PC-3 (cell line): ENCODE results near the gene CDC45. TPM values are rescaled to one million over a fixed set of nuclear protein-coding genes. Genes with fewer than 3 reads are reported as not detected.

ENCODE experiments used
- ATAC-seq: fragments of 200-7000 bp; cut with Tn5 transposase; 2 replicates; pipeline ENCODE4 v1.9.1; 2020; ENCODE audit warnings: mild to moderate bottlenecking, moderate library complexity
- BruUV-seq: library from RNA; stranded (reverse); fragments of 400-500 nt; replicated peaks from 2 replicates; lab custom pipeline; 2021; lab: Mats Ljungman, UMichigan
- CTCF ChIA-PET: fragments of 300-600 bp; sonication (Branson Sonifier 250); formaldehyde crosslinking; loops from one replicate; lab custom pipeline; 2022; ENCODE audit warnings: antibody characterized with exemption; lab: Charles Lee
- POLR2A ChIA-PET: fragments of 300-600 bp; sonication (Branson Sonifier 250); formaldehyde crosslinking; loops from one replicate; lab custom pipeline; 2022; ENCODE audit warnings: antibody characterized with exemption; ENCODE audit not compliant: unreplicated experiment; lab: Charles Lee
- DNase-seq: peaks from one replicate; pipeline ENCODE4 v3.0.0-alpha.2; 2015
- H2AFZ ChIP-seq: fragments of 300-600 bp; sonication (generic); 2 replicates; pipeline ENCODE4 v1.6.0; 2016; ENCODE audit warnings: antibody characterized with exemption, low read length
- H3F3A ChIP-seq: fragments of 300-600 bp; sonication (generic); one replicate; pipeline ENCODE4 v1.6.0; 2017; ENCODE audit warnings: antibody characterized with exemption, low read length, control low read depth, mild to moderate bottlenecking; ENCODE audit not compliant: unreplicated experiment
- H3K27ac ChIP-seq: fragments of 300-600 bp; sonication (generic); 2 replicates; pipeline ENCODE4 v1.5.1; 2016; ENCODE audit warnings: mild to moderate bottlenecking, low read length
- H3K27me3 ChIP-seq: fragments of 300-600 bp; sonication (generic); 2 replicates; pipeline ENCODE4 v1.6.1; 2016; ENCODE audit warnings: low read length, mixed read lengths
- H3K36me3 ChIP-seq: fragments of 300-600 bp; sonication (generic); 2 replicates; pipeline ENCODE4 v1.6.1; 2016; ENCODE audit warnings: low read depth, mixed run types, low read length, mixed read lengths
- H3K4me1 ChIP-seq: fragments of 300-600 bp; sonication (generic); 2 replicates; pipeline ENCODE4 v1.5.1; 2016; ENCODE audit warnings: low read length; ENCODE audit not compliant: insufficient read depth
- H3K4me2 ChIP-seq: fragments of 300-600 bp; sonication (generic); 2 replicates; pipeline ENCODE4 v1.6.0; 2016; ENCODE audit warnings: low read length
- H3K4me3 ChIP-seq: fragments of 300-600 bp; sonication (generic); 2 replicates; pipeline ENCODE4 v1.5.1; 2016; ENCODE audit warnings: mild to moderate bottlenecking, low read length, mixed read lengths
- H3K79me2 ChIP-seq: fragments of 300-600 bp; sonication (generic); 2 replicates; pipeline ENCODE4 v1.6.1; 2017; ENCODE audit warnings: low read length, mixed read lengths
- H3K9ac ChIP-seq: fragments of 300-600 bp; sonication (generic); 2 replicates; pipeline ENCODE4 v1.6.0; 2016; ENCODE audit warnings: mild to moderate bottlenecking, low read length
- H3K9me2 ChIP-seq: fragments of 300-600 bp; sonication (generic); replicated peaks from 2 replicates; pipeline ENCODE4 v1.6.1; 2016; ENCODE audit warnings: mixed run types, low read length, mixed read lengths
- H3K9me3 ChIP-seq: fragments of 300-600 bp; sonication (generic); 2 replicates; pipeline ENCODE4 v1.6.1; 2016; ENCODE audit warnings: low read length, mixed read lengths
- H4K20me1 ChIP-seq: fragments of 300-600 bp; sonication (generic); 2 replicates; pipeline ENCODE4 v1.6.1; 2016; ENCODE audit warnings: low read length, mixed read lengths
- CTCF ChIP-seq: fragments of 300-600 bp; sonication (generic); conservative IDR thresholded peaks from 2 replicates; pipeline ENCODE4 v1.5.1; 2017; ENCODE audit warnings: antibody characterized with exemption, low read depth, mild to moderate bottlenecking, low read length
- EZH2 ChIP-seq: fragments of 300-600 bp; sonication (generic); IDR thresholded peaks from one replicate; pipeline ENCODE4 v1.6.1; 2017; ENCODE audit warnings: antibody characterized with exemption, mild to moderate bottlenecking, low read length; ENCODE audit not compliant: unreplicated experiment
- EZH2phosphoT487 ChIP-seq: fragments of 300-600 bp; sonication (generic); IDR thresholded peaks from 2 replicates; pipeline ENCODE4 v1.6.1; 2018; ENCODE audit warnings: mild to moderate bottlenecking, antibody characterized with exemption, low read length, borderline replicate concordance
- intact Hi-C: fragments of 100-400 bp; cut with micrococcal nuclease; formaldehyde crosslinking; loops from 2 replicates; pipeline ENCODE4 v1.9.0; 2023
- total RNA-seq: library from RNA; depleted of rRNA; stranded (reverse); fragments of >200 nt; gene quantifications from 2 replicates; pipeline ENCODE4 v1.2.3, GENCODE V29; 2014

Gene CDC45
- total RNA-seq, 1 experiment from 2014 or later: 70.9 TPM

GRCh38 chr22:19497245-19497644 lies 17.5 kb downstream of the CDC45 start:
- POLR2A ChIA-PET: interaction anchor here (0.6 to 0.8 kb wide), 2 partner anchors 110 to 191 kb away, joined by 4 to 6 read pairs; no protein-coding TSS in a partner anchor
- DNase-seq (peak; percentile 78), ATAC-seq (peak; percentile 92)
- H3K79me2 ChIP-seq: no peaks in the 10 kb centered on the region
- CTCF ChIA-PET: interaction anchor here (0.6 to 0.7 kb wide), 3 partner anchors 15 to 133 kb away, joined by 3 to 9 read pairs (median 5); no protein-coding TSS in a partner anchor
- no peak overlapping the region for H3K4me3 ChIP-seq
- H3K27ac ChIP-seq: peak overlapping the region; percentile 55
- no peaks in the 10 kb centered on the region for H3F3A ChIP-seq
- H3K36me3 ChIP-seq: peaks cover 15% of the 10 kb centered on the region; the same call in 1 of the 2 replicates
- intact Hi-C loops: loop anchor here (2.0 to 10.0 kb wide), 2 partner anchors 74 to 218 kb away; partner anchors contain the start of gene SEPTIN5
- H3K9ac ChIP-seq: peak overlapping the region; percentile 33; the same call in 1 of the 2 replicates
- H3K9me3 ChIP-seq: no peaks in the 10 kb centered on the region
- no TSS peak for BruUV-seq
- TF ChIP-seq CTCF (no peak), EZH2 (no peak), EZH2phosphoT487 (no peak)
- H3K4me2 ChIP-seq: no peak overlapping the region
- peaks cover 5% of the 10 kb centered on the region; the same call in 1 of the 2 replicates for H3K4me1 ChIP-seq
- H3K9me2 ChIP-seq: no peaks in the 10 kb centered on the region
- H4K20me1 ChIP-seq: no peaks in the 10 kb centered on the region
- no peaks in the 10 kb centered on the region for H3K27me3 ChIP-seq
- no peak overlapping the region for H2AFZ ChIP-seq

- no peaks in the 10 kb centered on the region for H4K20me1 ChIP-seq
- no TSS peak for BruUV-seq
- H2AFZ ChIP-seq: no peak overlapping the region
- no peaks in the 10 kb centered on the region for H3F3A ChIP-seq
- ChIA-PET CTCF (no interaction called here), POLR2A (no interaction called here)
- TF ChIP-seq EZH2 (no peak), EZH2phosphoT487 (no peak), CTCF (no peak)
- peaks cover 5% of the 10 kb centered on the region; the same call in 1 of the 2 replicates for H3K4me1 ChIP-seq
- no peaks in the 10 kb centered on the region for H3K79me2 ChIP-seq
- H3K9me3 ChIP-seq: no peaks in the 10 kb centered on the region
- H3K4me3 ChIP-seq: no peak overlapping the region
- no peaks in the 10 kb centered on the region for H3K27me3 ChIP-seq
- intact Hi-C loops: loop anchor here (10.0 kb wide), 1 partner anchor 216 kb away; the partner anchor contains the start of gene SEPTIN5
- no peak for DNase-seq
- ATAC-seq: no peak
- H3K36me3 ChIP-seq: peaks cover 15% of the 10 kb centered on the region; the same call in 1 of the 2 replicates
- no peak overlapping the region for H3K9ac ChIP-seq
- H3K9me2 ChIP-seq: no peaks in the 10 kb centered on the region
- no peak overlapping the region for H3K27ac ChIP-seq
- no peak overlapping the region for H3K4me2 ChIP-seq
Measured at GRCh38 chr22:19498154-19498865, 18.6 kb downstream of the CDC45 start.

GRCh38 chr22:19498866-19499190 lies 19.1 kb downstream of the CDC45 start:
- H3K27me3 ChIP-seq: no peaks in the 10 kb centered on the region
- H3K79me2 ChIP-seq: no peaks in the 10 kb centered on the region
- H2AFZ ChIP-seq: no peak overlapping the region
- no peak for DNase-seq
- no peaks in the 10 kb centered on the region for H3K9me3 ChIP-seq
- ATAC-seq: no peak
- H3K9me2 ChIP-seq: no peaks in the 10 kb centered on the region
- ChIA-PET POLR2A (no interaction called here), CTCF (no interaction called here)
- no peak overlapping the region for H3K4me2 ChIP-seq
- peaks cover 15% of the 10 kb centered on the region; the same call in 1 of the 2 replicates for H3K36me3 ChIP-seq
- BruUV-seq: no TSS peak
- H3K27ac ChIP-seq: no peak overlapping the region
- no peak overlapping the region for H3K4me3 ChIP-seq
- no peaks in the 10 kb centered on the region for H4K20me1 ChIP-seq
- peaks cover 5% of the 10 kb centered on the region; the same call in 1 of the 2 replicates for H3K4me1 ChIP-seq
- H3K9ac ChIP-seq: no peak overlapping the region
- no peak for TF ChIP-seq EZH2phosphoT487
- intact Hi-C loops: loop anchor here (10.0 kb wide), 1 partner anchor 216 kb away; the partner anchor contains the start of gene SEPTIN5
- H3F3A ChIP-seq: no peaks in the 10 kb centered on the region
